A549 (cell line): Measurements from ENCODE around the gene HK1. TPM values are rescaled to one million over a fixed set of nuclear protein-coding genes. Genes with fewer than 3 reads are reported as not detected.
A peak's percentile ranks its signal among the peaks of the same experiment; 100 is the strongest.

Experiments
- ATAC-seq, 2 experiments: fragments of 200-7000 bp in 1 of 2; fragments of >200 bp in 1 of 2; cut with Nextera tagmentation in 1 of 2; cut with Tn5 transposase in 1 of 2; 3 replicates each; pipeline versions ENCODE4 v1.8.0 to v1.9.1; 2018 to 2020; ENCODE audit warnings: mild to moderate bottlenecking in 1 of 2, moderate library complexity in 1 of 2
- CTCF ChIA-PET: fragments of 300-600 bp; sonication (Branson Sonifier 250); formaldehyde crosslinking; extraction: SDS; loops from one replicate; lab custom pipeline; 2021; ENCODE audit warnings: antibody characterized with exemption, inconsistent platforms; lab: Yijun Ruan, JAX
- POLR2A ChIA-PET: fragments of 350-600 bp; formaldehyde crosslinking; extraction: SDS; loops from one replicate; lab custom pipeline; 2021; ENCODE audit warnings: antibody characterized with exemption, inconsistent platforms; lab: Yijun Ruan, JAX
- DNase-seq, 2 experiments: peaks; one replicate each; pipeline versions ENCODE4 v3.0.0 to v3.0.0-alpha.2; 2011 to 2016; ENCODE audit warnings: low read depth in 1 of 2, low spot score in 1 of 2
- FAIRE-seq: peaks from 2 replicates; lab custom pipeline; 2011; peaks lifted over from hg19 to GRCh38; lab: Jason Lieb, UNC
- H3K27ac ChIP-seq, 2 experiments: fragments of >200 bp; sonication (Bioruptor Twin); formaldehyde crosslinking; 3 replicates each; pipeline ENCODE4 v1.5.1; 2016 to 2017
- H3K4me1 ChIP-seq: fragments of >200 bp; sonication (Bioruptor Twin); formaldehyde crosslinking; 3 replicates; pipeline ENCODE4 v1.6.1; 2016
- H3K4me2 ChIP-seq: fragments of >200 bp; sonication (Bioruptor Twin); formaldehyde crosslinking; 3 replicates; pipeline ENCODE4 v1.6.1; 2016
- H3K4me3 ChIP-seq: fragments of >200 bp; sonication (Bioruptor Twin); formaldehyde crosslinking; 3 replicates; pipeline ENCODE4 v1.5.1; 2016
- H3K9me3 ChIP-seq: fragments of >200 bp; sonication (Bioruptor Twin); formaldehyde crosslinking; 3 replicates; pipeline ENCODE4 v1.6.1; 2016
- CHD4 ChIP-seq: fragments of 200-600 bp; sonication (generic); IDR thresholded peaks from 2 replicates; pipeline ENCODE4 v1.6.1; 2016; ENCODE audit warnings: antibody characterized with exemption, mild to moderate bottlenecking, borderline replicate concordance
- FOSL2 ChIP-seq, 2 experiments: fragments of 450-650 bp in 1 of 2; fragments of >200 bp in 1 of 2; sonication (Bioruptor Twin) in 1 of 2; formaldehyde crosslinking; IDR thresholded peaks; 2 replicates each; pipeline versions ENCODE4 v1.5.0 to v1.6.1; 2016 to 2020; ENCODE audit warnings: mild to moderate bottlenecking in 1 of 2, moderate library complexity in 1 of 2
- HDAC2 ChIP-seq: fragments of 200-600 bp; sonication (generic); IDR thresholded peaks from 2 replicates; pipeline ENCODE4 v1.6.1; 2016
- HOXB5 ChIP-seq: fragments of 250-450 bp; sonication (Bioruptor Pico); IDR thresholded peaks from 2 replicates; pipeline ENCODE4 v1.5.0; 2020; ENCODE audit warnings: mild to moderate bottlenecking, moderate library complexity
- JUN ChIP-seq, 2 experiments: fragments of >200 bp; sonication (Bioruptor Twin); formaldehyde crosslinking; IDR thresholded peaks; 2 replicates in 1 of 2; 3 replicates in 1 of 2; pipeline ENCODE4 v1.6.1; 2016 to 2017
- KDM1A ChIP-seq: fragments of 200-600 bp; sonication (generic); IDR thresholded peaks from 2 replicates; pipeline ENCODE4 v1.6.1; 2016; ENCODE audit warnings: low read depth, mild to moderate bottlenecking
- MAFK ChIP-seq: fragments of 450-650 bp; IDR thresholded peaks from 2 replicates; pipeline ENCODE4 v1.6.1; 2014; ENCODE audit not compliant: partially characterized antibody
- MYC ChIP-seq: IDR thresholded peaks from 2 replicates; pipeline ENCODE4 v1.6.1; 2012; ENCODE audit warnings: mild to moderate bottlenecking, inconsistent platforms, low read length, improper control_type of control experiment, borderline replicate concordance
- NPAS2 ChIP-seq: fragments of 250-450 bp; sonication (Bioruptor Pico); IDR thresholded peaks from 2 replicates; pipeline ENCODE4 v1.8.0; 2022; ENCODE audit warnings: mild to moderate bottlenecking, moderate library complexity, borderline replicate concordance
- NR3C1 ChIP-seq: fragments of >200 bp; sonication (Bioruptor Twin); formaldehyde crosslinking; IDR thresholded peaks from 3 replicates; pipeline ENCODE4 v1.6.1; 2017
- PHF8 ChIP-seq: fragments of 200-600 bp; sonication (generic); IDR thresholded peaks from 2 replicates; pipeline ENCODE4 v1.6.1; 2016; ENCODE audit warnings: low read depth, mild to moderate bottlenecking, antibody characterized with exemption, moderate library complexity, borderline replicate concordance
- RAD21 ChIP-seq, 2 experiments: fragments of >200 bp in 1 of 2; sonication (Bioruptor Twin) in 1 of 2; formaldehyde crosslinking in 1 of 2; IDR thresholded peaks in 1 of 2; conservative IDR thresholded peaks in 1 of 2; 2 replicates in 1 of 2; 3 replicates in 1 of 2; pipeline ENCODE4 v1.6.1; 2012 to 2018; ENCODE audit warnings: inconsistent platforms in 1 of 2
- RFX5 ChIP-seq: fragments of 450-650 bp; IDR thresholded peaks from 2 replicates; pipeline ENCODE4 v1.7.1; 2014; ENCODE audit warnings: antibody characterized with exemption, mild to moderate bottlenecking, moderate library complexity
- TFCP2L1 ChIP-seq: fragments of 250-450 bp; sonication (Bioruptor Pico); IDR thresholded peaks from 2 replicates; pipeline ENCODE4 v1.5.0; 2021; ENCODE audit warnings: mild to moderate bottlenecking
- TP53 ChIP-seq: fragments of 250-450 bp; sonication (Bioruptor Pico); IDR thresholded peaks from 2 replicates; pipeline ENCODE4 v1.5.0; 2021; ENCODE audit warnings: mild to moderate bottlenecking, moderate library complexity
- ZC3H11A ChIP-seq: fragments of 450-650 bp; IDR thresholded peaks from 2 replicates; pipeline ENCODE4 v1.6.1; 2014; ENCODE audit warnings: antibody characterized with exemption, mild to moderate bottlenecking
- ZNF302 ChIP-seq: fragments of 250-450 bp; sonication (Bioruptor Pico); IDR thresholded peaks from 2 replicates; pipeline ENCODE4 v1.9.0; 2021; ENCODE audit warnings: inconsistent platforms, mild to moderate bottlenecking, moderate library complexity
- ZSCAN20 ChIP-seq: fragments of 250-450 bp; sonication (Bioruptor Pico); IDR thresholded peaks from 2 replicates; pipeline ENCODE4 v1.8.0; 2022; ENCODE audit warnings: mild to moderate bottlenecking, moderate library complexity
- WGBS: methylation state at CpG from one replicate; pipeline ENCODE4 v1.1.6; 2017; ENCODE audit errors: missing lambda C conversion rate; 5-methylcytosine and 5-hydroxymethylcytosine counted together
- polyA plus RNA-seq, 4 experiments: library from polyadenylated mRNA; depleted of rRNA in 3 of 4; stranded (reverse); fragments of >200 nt; fragmentation: RNase III in 1 of 4; extraction: RNeasy Plus Mini Kit Qiagen cat#74134 plus additional on column Dnase treatment in 1 of 4; gene quantifications; 2 replicates in 3 of 4; 3 replicates in 1 of 4; pipeline ENCODE4 v1.2.3, GENCODE V29; 2011 to 2017
- TF ChIP-seq, protein P1 (sequence below): fragments of 250-450 bp; sonication (Bioruptor Pico); IDR thresholded peaks from 2 replicates; pipeline ENCODE4 v1.5.0; 2021; ENCODE audit warnings: mild to moderate bottlenecking, moderate library complexity, borderline replicate concordance
- TF ChIP-seq, protein P2 (sequence below): IDR thresholded peaks from 2 replicates; pipeline ENCODE4 v1.6.1; 2012
- TF ChIP-seq, protein P3 (sequence below): IDR thresholded peaks from 2 replicates; pipeline ENCODE4 v1.6.1; 2012; ENCODE audit warnings: low read depth, borderline replicate concordance
- TF ChIP-seq, protein P4 (sequence below): fragments of >200 bp; sonication (Bioruptor Twin); formaldehyde crosslinking; IDR thresholded peaks from 3 replicates; pipeline ENCODE4 v1.5.1; 2016
- TF ChIP-seq, protein P5 (sequence below): fragments of >200 bp; sonication (Bioruptor Twin); formaldehyde crosslinking; IDR thresholded peaks from 3 replicates; pipeline ENCODE4 v1.6.1; 2016
- TF ChIP-seq, protein P6 (sequence below): fragments of 150-350 bp; IDR thresholded peaks from 2 replicates; pipeline ENCODE4 v1.6.1; 2014; ENCODE audit warnings: low read depth, mild to moderate bottlenecking, low read length
- TF ChIP-seq, protein P7 (sequence below): fragments of >200 bp; sonication (Bioruptor Twin); formaldehyde crosslinking; IDR thresholded peaks from 2 replicates; pipeline ENCODE4 v1.6.1; 2016
- TF ChIP-seq, protein P8 (sequence below): fragments of 250-450 bp; sonication (Bioruptor Pico); IDR thresholded peaks from 2 replicates; pipeline ENCODE4 v1.5.0; 2020; ENCODE audit warnings: low read depth, mild to moderate bottlenecking, moderate library complexity
- TF ChIP-seq, protein P9 (sequence below): fragments of 450-650 bp; IDR thresholded peaks from 2 replicates; pipeline ENCODE4 v1.6.1; 2014; ENCODE audit warnings: antibody characterized with exemption

HK1 gene
- polyA plus RNA-seq, 2 of the 4 experiments (the other 2 are of a cell fraction) = 17.3 to 58.9 TPM

DNA sequence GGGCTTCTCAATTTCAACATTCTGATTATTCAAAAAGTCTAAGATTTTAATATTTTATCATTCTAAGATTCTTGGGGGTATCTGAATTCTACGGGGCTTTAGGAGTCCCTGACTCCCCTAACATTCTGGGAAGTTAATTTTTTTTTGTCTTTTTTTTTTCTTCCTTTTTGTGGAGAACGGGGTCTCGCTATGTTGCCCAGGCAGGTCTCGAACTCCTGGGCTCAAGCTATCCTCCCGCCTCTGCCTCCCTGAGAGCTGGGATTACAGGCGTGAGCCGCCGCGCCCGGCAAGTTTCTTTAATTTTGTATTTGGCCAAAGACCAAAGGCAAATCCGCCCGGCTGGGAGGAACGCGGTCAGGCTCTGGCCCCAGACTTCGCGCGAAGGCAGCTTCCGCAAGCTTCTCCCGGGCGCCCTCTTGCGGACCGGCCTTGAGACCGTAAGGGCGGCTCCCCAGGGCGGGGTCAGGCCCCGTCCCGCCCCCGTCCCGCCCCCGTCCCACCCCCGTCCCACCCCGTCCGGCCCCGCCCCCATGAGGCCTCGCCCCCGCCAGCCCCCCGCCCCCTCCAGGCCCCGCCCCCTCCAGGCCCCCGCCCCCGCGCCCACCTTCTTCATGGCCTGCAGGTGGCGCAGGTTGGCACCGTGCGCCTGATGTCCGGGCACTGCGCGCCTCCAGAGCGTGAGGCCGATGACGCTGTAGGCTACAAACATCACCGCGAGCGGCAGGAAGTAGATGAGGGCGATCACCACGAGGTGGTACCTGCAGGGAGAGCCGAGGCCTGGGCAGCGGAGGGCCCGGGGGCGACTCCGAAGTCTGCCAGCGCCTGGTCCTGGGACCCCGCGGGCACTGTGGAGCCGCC lies 130.3 kb downstream of the HK1 start (continued):
- TF ChIP-seq, protein P1, sequence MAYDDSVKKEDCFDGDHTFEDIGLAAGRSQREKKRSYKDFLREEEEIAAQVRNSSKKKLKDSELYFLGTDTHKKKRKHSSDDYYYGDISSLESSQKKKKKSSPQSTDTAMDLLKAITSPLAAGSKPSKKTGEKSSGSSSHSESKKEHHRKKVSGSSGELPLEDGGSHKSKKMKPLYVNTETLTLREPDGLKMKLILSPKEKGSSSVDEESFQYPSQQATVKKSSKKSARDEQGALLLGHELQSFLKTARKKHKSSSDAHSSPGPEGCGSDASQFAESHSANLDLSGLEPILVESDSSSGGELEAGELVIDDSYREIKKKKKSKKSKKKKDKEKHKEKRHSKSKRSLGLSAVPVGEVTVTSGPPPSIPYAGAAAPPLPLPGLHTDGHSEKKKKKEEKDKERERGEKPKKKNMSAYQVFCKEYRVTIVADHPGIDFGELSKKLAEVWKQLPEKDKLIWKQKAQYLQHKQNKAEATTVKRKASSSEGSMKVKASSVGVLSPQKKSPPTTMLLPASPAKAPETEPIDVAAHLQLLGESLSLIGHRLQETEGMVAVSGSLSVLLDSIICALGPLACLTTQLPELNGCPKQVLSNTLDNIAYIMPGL (CRISPR knock-in tag) = peak; percentile 93
- TF ChIP-seq JUN (IDR thresholded peaks at IDR 0.05) = peak in 1 of 2 experiments; percentile 70; a peak in 3 of 5 replicates
- TF ChIP-seq RAD21 (conservative IDR thresholded peaks at IDR 0.05 in 1 of 2, IDR thresholded peaks at IDR 0.05 in 1 of 2) = peak; percentile 34 to 79
- TF ChIP-seq TFCP2L1 = peak; percentile 91
- no peak for TF ChIP-seq KDM1A
- TF ChIP-seq, protein P2, sequence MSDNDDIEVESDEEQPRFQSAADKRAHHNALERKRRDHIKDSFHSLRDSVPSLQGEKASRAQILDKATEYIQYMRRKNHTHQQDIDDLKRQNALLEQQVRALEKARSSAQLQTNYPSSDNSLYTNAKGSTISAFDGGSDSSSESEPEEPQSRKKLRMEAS = peak; percentile 98
- 0 out of 2 replicates have a peak, but pooled peaks have one; percentile 67 for TF ChIP-seq MYC
- TF ChIP-seq, protein P3, sequence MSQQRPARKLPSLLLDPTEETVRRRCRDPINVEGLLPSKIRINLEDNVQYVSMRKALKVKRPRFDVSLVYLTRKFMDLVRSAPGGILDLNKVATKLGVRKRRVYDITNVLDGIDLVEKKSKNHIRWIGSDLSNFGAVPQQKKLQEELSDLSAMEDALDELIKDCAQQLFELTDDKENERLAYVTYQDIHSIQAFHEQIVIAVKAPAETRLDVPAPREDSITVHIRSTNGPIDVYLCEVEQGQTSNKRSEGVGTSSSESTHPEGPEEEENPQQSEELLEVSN = peak; percentile 99
- TF ChIP-seq HOXB5 = peak; percentile 92
- no peak for TF ChIP-seq MAFK
- TF ChIP-seq ZNF302 = peak; percentile 43; the same call in 1 of the 2 replicates
- TF ChIP-seq, protein P4, sequence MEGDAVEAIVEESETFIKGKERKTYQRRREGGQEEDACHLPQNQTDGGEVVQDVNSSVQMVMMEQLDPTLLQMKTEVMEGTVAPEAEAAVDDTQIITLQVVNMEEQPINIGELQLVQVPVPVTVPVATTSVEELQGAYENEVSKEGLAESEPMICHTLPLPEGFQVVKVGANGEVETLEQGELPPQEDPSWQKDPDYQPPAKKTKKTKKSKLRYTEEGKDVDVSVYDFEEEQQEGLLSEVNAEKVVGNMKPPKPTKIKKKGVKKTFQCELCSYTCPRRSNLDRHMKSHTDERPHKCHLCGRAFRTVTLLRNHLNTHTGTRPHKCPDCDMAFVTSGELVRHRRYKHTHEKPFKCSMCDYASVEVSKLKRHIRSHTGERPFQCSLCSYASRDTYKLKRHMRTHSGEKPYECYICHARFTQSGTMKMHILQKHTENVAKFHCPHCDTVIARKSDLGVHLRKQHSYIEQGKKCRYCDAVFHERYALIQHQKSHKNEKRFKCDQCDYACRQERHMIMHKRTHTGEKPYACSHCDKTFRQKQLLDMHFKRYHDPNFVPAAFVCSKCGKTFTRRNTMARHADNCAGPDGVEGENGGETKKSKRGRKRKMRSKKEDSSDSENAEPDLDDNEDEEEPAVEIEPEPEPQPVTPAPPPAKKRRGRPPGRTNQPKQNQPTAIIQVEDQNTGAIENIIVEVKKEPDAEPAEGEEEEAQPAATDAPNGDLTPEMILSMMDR = peak; percentile 59
- TF ChIP-seq, protein P5, sequence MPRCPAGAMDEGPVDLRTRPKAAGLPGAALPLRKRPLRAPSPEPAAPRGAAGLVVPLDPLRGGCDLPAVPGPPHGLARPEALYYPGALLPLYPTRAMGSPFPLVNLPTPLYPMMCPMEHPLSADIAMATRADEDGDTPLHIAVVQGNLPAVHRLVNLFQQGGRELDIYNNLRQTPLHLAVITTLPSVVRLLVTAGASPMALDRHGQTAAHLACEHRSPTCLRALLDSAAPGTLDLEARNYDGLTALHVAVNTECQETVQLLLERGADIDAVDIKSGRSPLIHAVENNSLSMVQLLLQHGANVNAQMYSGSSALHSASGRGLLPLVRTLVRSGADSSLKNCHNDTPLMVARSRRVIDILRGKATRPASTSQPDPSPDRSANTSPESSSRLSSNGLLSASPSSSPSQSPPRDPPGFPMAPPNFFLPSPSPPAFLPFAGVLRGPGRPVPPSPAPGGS = 0 out of 3 replicates have a peak, but pooled peaks have one; percentile 28
- peak; percentile 60; the same call in 1 of the 2 replicates for TF ChIP-seq ZSCAN20
- TF ChIP-seq FOSL2 (IDR thresholded peaks at IDR 0.05) = no peak
- 0 out of 2 replicates have a peak, but pooled peaks have one; percentile 29 for TF ChIP-seq FOSL2 (CRISPR knock-in tag; IDR thresholded peaks at IDR 0.05)
- TF ChIP-seq, protein P6, sequence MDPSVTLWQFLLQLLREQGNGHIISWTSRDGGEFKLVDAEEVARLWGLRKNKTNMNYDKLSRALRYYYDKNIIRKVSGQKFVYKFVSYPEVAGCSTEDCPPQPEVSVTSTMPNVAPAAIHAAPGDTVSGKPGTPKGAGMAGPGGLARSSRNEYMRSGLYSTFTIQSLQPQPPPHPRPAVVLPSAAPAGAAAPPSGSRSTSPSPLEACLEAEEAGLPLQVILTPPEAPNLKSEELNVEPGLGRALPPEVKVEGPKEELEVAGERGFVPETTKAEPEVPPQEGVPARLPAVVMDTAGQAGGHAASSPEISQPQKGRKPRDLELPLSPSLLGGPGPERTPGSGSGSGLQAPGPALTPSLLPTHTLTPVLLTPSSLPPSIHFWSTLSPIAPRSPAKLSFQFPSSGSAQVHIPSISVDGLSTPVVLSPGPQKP = no peak
- peak; percentile 94 for TF ChIP-seq TP53 (CRISPR knock-in tag)

DNA sequence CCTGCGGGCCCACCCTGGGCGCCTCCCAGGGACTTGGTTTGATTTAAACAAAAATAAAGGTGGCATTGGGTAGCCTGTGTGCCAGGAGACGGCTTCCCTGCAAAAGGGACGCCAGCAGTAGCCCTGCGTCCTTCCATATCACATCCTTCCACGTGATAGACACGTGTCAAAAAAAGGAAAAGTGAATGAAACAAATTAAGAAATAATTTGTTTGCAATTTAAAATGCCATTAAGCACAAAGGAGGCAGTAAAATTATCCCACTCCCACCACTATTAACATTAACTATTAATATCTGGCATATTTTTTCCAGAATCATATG lies 130.8 kb downstream of the HK1 start:
- peak overlapping the region; percentile 85 to 92 for H3K27ac ChIP-seq
- no peak for FAIRE-seq
- peaks cover 14% of the 10 kb centered on the region for H3K4me1 ChIP-seq
- peak overlapping the region; percentile 28 for H3K4me3 ChIP-seq
- POLR2A ChIA-PET = interaction anchor here (0.8 to 1.7 kb wide), 7 partner anchors 18 to 228 kb away, joined by 3 to 8 read pairs (median 4); no protein-coding TSS in a partner anchor
- no peaks in the 10 kb centered on the region for H3K9me3 ChIP-seq
- CTCF ChIA-PET = interaction anchor here (1.0 to 21.3 kb wide), 15 partner anchors 13 to 255 kb away, joined by 3 to 424 read pairs (median 11); no protein-coding TSS in a partner anchor
- no peak; a peak in 1 of 6 replicates for ATAC-seq
- H3K4me2 ChIP-seq = peak overlapping the region; percentile 85
- 32% methylated on average over 7 of the region's 7 CpGs for WGBS
- no peak for DNase-seq
- TF ChIP-seq ZC3H11A (no peak), HDAC2 (no peak), CHD4 (no peak), RAD21 (conservative IDR thresholded peaks at IDR 0.05 in 1 of 2, IDR thresholded peaks at IDR 0.05 in 1 of 2) (no peak), PHF8 (peak; percentile 55; the same call in 1 of the 2 replicates), NR3C1 (no peak), NPAS2 (peak; percentile 57; the same call in 1 of the 2 replicates), RFX5 (no peak)
- TF ChIP-seq, protein P7, sequence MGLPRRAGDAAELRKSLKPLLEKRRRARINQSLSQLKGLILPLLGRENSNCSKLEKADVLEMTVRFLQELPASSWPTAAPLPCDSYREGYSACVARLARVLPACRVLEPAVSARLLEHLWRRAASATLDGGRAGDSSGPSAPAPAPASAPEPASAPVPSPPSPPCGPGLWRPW = no peak
- TF ChIP-seq, protein P8, sequence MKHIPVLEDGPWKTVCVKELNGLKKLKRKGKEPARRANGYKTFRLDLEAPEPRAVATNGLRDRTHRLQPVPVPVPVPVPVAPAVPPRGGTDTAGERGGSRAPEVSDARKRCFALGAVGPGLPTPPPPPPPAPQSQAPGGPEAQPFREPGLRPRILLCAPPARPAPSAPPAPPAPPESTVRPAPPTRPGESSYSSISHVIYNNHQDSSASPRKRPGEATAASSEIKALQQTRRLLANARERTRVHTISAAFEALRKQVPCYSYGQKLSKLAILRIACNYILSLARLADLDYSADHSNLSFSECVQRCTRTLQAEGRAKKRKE (CRISPR knock-in tag) = no peak
- TF ChIP-seq, protein P9, sequence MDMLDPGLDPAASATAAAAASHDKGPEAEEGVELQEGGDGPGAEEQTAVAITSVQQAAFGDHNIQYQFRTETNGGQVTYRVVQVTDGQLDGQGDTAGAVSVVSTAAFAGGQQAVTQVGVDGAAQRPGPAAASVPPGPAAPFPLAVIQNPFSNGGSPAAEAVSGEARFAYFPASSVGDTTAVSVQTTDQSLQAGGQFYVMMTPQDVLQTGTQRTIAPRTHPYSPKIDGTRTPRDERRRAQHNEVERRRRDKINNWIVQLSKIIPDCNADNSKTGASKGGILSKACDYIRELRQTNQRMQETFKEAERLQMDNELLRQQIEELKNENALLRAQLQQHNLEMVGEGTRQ = peak; percentile 55
